Mesothelial cell of epicardium (in vitro differentiated cells): ENCODE results near the gene DENND4C. TPM values are rescaled to one million over a fixed set of nuclear protein-coding genes. Genes with fewer than 3 reads are reported as not detected.
"Not testable (repeated sequence)": the region's sequence is repeated elsewhere in the genome, so short reads cannot be mapped to it uniquely, and the experiment has no call there.

Experiments used
- DNase-seq, 2 experiments: peaks; one replicate each; pipeline ENCODE4 v3.0.0; 2021; ENCODE audit warnings: low spot score in 2 of 2; ENCODE audit not compliant: unreplicated experiment in 2 of 2
- H3K27ac Mint-ChIP-seq: 2 replicates; pipeline ENCODE4 v1.8.0; 2021; ENCODE audit warnings: mixed read lengths
- H3K27me3 Mint-ChIP-seq: 2 replicates; pipeline ENCODE4 v1.8.0; 2021; ENCODE audit warnings: low read depth, mixed read lengths
- H3K36me3 Mint-ChIP-seq: 2 replicates; pipeline ENCODE4 v1.8.0; 2021; ENCODE audit warnings: mixed read lengths
- H3K4me1 Mint-ChIP-seq: 2 replicates; pipeline ENCODE4 v1.8.0; 2021; ENCODE audit warnings: mixed read lengths
- H3K4me3 Mint-ChIP-seq: 2 replicates; pipeline ENCODE4 v1.8.0; 2021; ENCODE audit warnings: mild to moderate bottlenecking, moderate library complexity, mixed read lengths
- H3K9me3 Mint-ChIP-seq: 2 replicates; pipeline ENCODE4 v1.8.0; 2021; ENCODE audit warnings: mixed read lengths
- CTCF ChIP-seq: fragments of 200-600 bp; sonication (generic); IDR thresholded peaks from one replicate; pipeline ENCODE4 v1.5.0; 2021; ENCODE audit warnings: antibody characterized with exemption; ENCODE audit not compliant: unreplicated experiment
- total RNA-seq: library from RNA; stranded (reverse); gene quantifications from 3 replicates; pipeline ENCODE4 v1.2.1, GENCODE V29; 2021

Gene DENND4C
- total RNA-seq, 1 donor from 2014 or later = 73.9 TPM

- DNase-seq = no peak
- Mint-ChIP-seq H3K4me3 (no peak overlapping the region), H3K27me3 (no peaks in the 10 kb centered on the region), H3K36me3 (peaks cover 6% of the 10 kb centered on the region), H3K9me3 (no peaks in the 10 kb centered on the region), H3K27ac (peak overlapping the region; percentile 3), H3K4me1 (peaks cover 24% of the 10 kb centered on the region)
- TF ChIP-seq CTCF = no peak
Observed at GRCh38 chr9:19186232-19186631, 44.3 kb upstream of the DENND4C start.

- DNase-seq = no peak
- H3K4me1 Mint-ChIP-seq = peaks cover 38% of the 10 kb centered on the region
- peaks cover 6% of the 10 kb centered on the region for H3K36me3 Mint-ChIP-seq
- H3K27ac Mint-ChIP-seq = no peak overlapping the region
- TF ChIP-seq CTCF = no peak
- no peaks in the 10 kb centered on the region for H3K27me3 Mint-ChIP-seq
- no peaks in the 10 kb centered on the region for H3K9me3 Mint-ChIP-seq
- H3K4me3 Mint-ChIP-seq = no peak overlapping the region
Observed at GRCh38 chr9:19188771-19189170, 41.7 kb upstream of the DENND4C start.

- peaks cover 35% of the 10 kb centered on the region for H3K4me1 Mint-ChIP-seq
Observed at GRCh38 chr9:19192202-19193028, 38.1 kb upstream of the DENND4C start.

GRCh38 chr9:19193029-19193324 is 37.5 kb upstream of the DENND4C start:
- H3K9me3 Mint-ChIP-seq = no peaks in the 10 kb centered on the region
- no peak for DNase-seq
- H3K4me3 Mint-ChIP-seq = no peak overlapping the region
- H3K27ac Mint-ChIP-seq = peak overlapping the region; percentile 76
- peaks cover 35% of the 10 kb centered on the region for H3K4me1 Mint-ChIP-seq
- peaks cover 11% of the 10 kb centered on the region for H3K36me3 Mint-ChIP-seq
- no peak for TF ChIP-seq CTCF
- no peaks in the 10 kb centered on the region for H3K27me3 Mint-ChIP-seq

More at GRCh38 chr9:19192202-19193028, 38.1 kb upstream of the DENND4C start:
- no peaks in the 10 kb centered on the region for H3K9me3 Mint-ChIP-seq
- H3K4me3 Mint-ChIP-seq = no peak overlapping the region
- no peak for TF ChIP-seq CTCF
- H3K36me3 Mint-ChIP-seq = peaks cover 11% of the 10 kb centered on the region
- H3K27me3 Mint-ChIP-seq = no peaks in the 10 kb centered on the region
- no peak for DNase-seq
- H3K27ac Mint-ChIP-seq = peak overlapping the region; percentile 76

GRCh38 chr9:19193358-19193973 is 37.0 kb upstream of the DENND4C start:
- not testable (repeated sequence) for H3K9me3 Mint-ChIP-seq, H3K4me3 Mint-ChIP-seq, DNase-seq, H3K27me3 Mint-ChIP-seq
- Mint-ChIP-seq H3K36me3 (peaks cover 11% of the 10 kb centered on the region), H3K27ac (peak overlapping the region; percentile 0), H3K4me1 (peaks cover 35% of the 10 kb centered on the region)

GRCh38 chr9:19198406-19198805 is 32.1 kb upstream of the DENND4C start:
- H3K4me1 Mint-ChIP-seq = peaks cover 53% of the 10 kb centered on the region
- H3K27me3 Mint-ChIP-seq = no peaks in the 10 kb centered on the region
- no peaks in the 10 kb centered on the region for H3K9me3 Mint-ChIP-seq
- DNase-seq = no peak
- H3K4me3 Mint-ChIP-seq = no peak overlapping the region
- TF ChIP-seq CTCF = no peak
- peak overlapping the region; percentile 79 for H3K27ac Mint-ChIP-seq
- peaks cover 5% of the 10 kb centered on the region for H3K36me3 Mint-ChIP-seq
